ENCODE results near the gene CASP2.

The CASP2 gene

GRCh38 chr7:143314127-143314526 is 26.0 kb downstream of the CASP2 start:
- Histone ChIP-seq H3K27me3 (no peaks in the 10 kb centered on the region), H3K27ac (peak overlapping the region; percentile 37), H3K4me3 (ENCODE audit: low read depth in 1 of 2, low read length in 1 of 2) (no peak overlapping the region), H3K36me3 (no peaks in the 10 kb centered on the region), H3K9me3 (no peaks in the 10 kb centered on the region), H3K4me1 (ENCODE audit: control insufficient read depth in 1 of 2, insufficient read depth in 1 of 2, low read depth in 1 of 2, low read length in 1 of 2) (peaks cover 16 to 28% of the 10 kb centered on the region in 2 experiments)
- TF ChIP-seq CTCF (IDR thresholded peaks at IDR 0.05): no peak

GRCh38 chr7:143315776-143316175 is 27.6 kb downstream of the CASP2 start, which contains the start of gene CLCN1:
Gene CLCN1, plus strand, starts transcription at chr7:143316111. Its CDS starts 102 bp downstream, at chr7:143316213.
- Histone ChIP-seq H3K4me1 (ENCODE audit: control insufficient read depth in 1 of 2, insufficient read depth in 1 of 2, low read depth in 1 of 2, low read length in 1 of 2) (peaks cover 16 to 28% of the 10 kb centered on the region in 2 experiments), H3K36me3 (no peaks in the 10 kb centered on the region), H3K9me3 (no peaks in the 10 kb centered on the region), H3K27me3 (no peaks in the 10 kb centered on the region), H3K4me3 (ENCODE audit: low read depth in 1 of 2, low read length in 1 of 2) (no peak within 1 kb of the TSS), H3K27ac (no peak within 1 kb of the TSS)
- TF ChIP-seq CTCF (IDR thresholded peaks at IDR 0.05): no peak

GRCh38 chr7:143316492-143316891 is 28.3 kb downstream of the CASP2 start:
- Histone ChIP-seq H3K4me3 (ENCODE audit: low read depth in 1 of 2, low read length in 1 of 2) (no peak overlapping the region), H3K27ac (no peak overlapping the region), H3K36me3 (no peaks in the 10 kb centered on the region), H3K4me1 (ENCODE audit: control insufficient read depth in 1 of 2, insufficient read depth in 1 of 2, low read depth in 1 of 2, low read length in 1 of 2) (peaks cover 16 to 28% of the 10 kb centered on the region in 2 experiments), H3K9me3 (no peaks in the 10 kb centered on the region), H3K27me3 (no peaks in the 10 kb centered on the region)
- TF ChIP-seq CTCF (IDR thresholded peaks at IDR 0.05): no peak

GRCh38 chr7:143318661-143319060 is 30.5 kb downstream of the CASP2 start:
- H3K4me1 ChIP-seq (ENCODE audit: control insufficient read depth in 1 of 2, insufficient read depth in 1 of 2, low read depth in 1 of 2, low read length in 1 of 2): peaks cover 16 to 28% of the 10 kb centered on the region in 2 experiments
- no peak for TF ChIP-seq CTCF (IDR thresholded peaks at IDR 0.05)
- H3K36me3 ChIP-seq: no peaks in the 10 kb centered on the region
- no peak overlapping the region for H3K27ac ChIP-seq
- no peak overlapping the region for H3K4me3 ChIP-seq (ENCODE audit: low read depth in 1 of 2, low read length in 1 of 2)
- no peaks in the 10 kb centered on the region for H3K9me3 ChIP-seq
- no peaks in the 10 kb centered on the region for H3K27me3 ChIP-seq

- Histone ChIP-seq H3K4me3 (ENCODE audit: low read depth in 1 of 2, low read length in 1 of 2) (no peak overlapping the region), H3K4me1 (ENCODE audit: control insufficient read depth in 1 of 2, insufficient read depth in 1 of 2, low read depth in 1 of 2, low read length in 1 of 2) (peaks cover 7 to 9% of the 10 kb centered on the region in 2 experiments), H3K36me3 (no peaks in the 10 kb centered on the region), H3K27me3 (no peaks in the 10 kb centered on the region), H3K9me3 (no peaks in the 10 kb centered on the region), H3K27ac (no peak overlapping the region)
- no peak for TF ChIP-seq CTCF (IDR thresholded peaks at IDR 0.05)
These were observed 32.5 kb downstream of the CASP2 start for GRCh38 chr7:143320620-143321019.

- Histone ChIP-seq H3K27ac (no peak overlapping the region), H3K9me3 (no peaks in the 10 kb centered on the region), H3K36me3 (no peaks in the 10 kb centered on the region), H3K4me3 (ENCODE audit: low read depth in 1 of 2, low read length in 1 of 2) (no peak overlapping the region), H3K27me3 (no peaks in the 10 kb centered on the region), H3K4me1 (ENCODE audit: control insufficient read depth in 1 of 2, insufficient read depth in 1 of 2, low read depth in 1 of 2, low read length in 1 of 2) (peaks cover 4 to 5% of the 10 kb centered on the region in 2 experiments)
- no peak for TF ChIP-seq CTCF (IDR thresholded peaks at IDR 0.05)
These were observed 33.1 kb downstream of the CASP2 start for GRCh38 chr7:143321242-143321641.

All from neutrophil (primary cell).